ENCODE data around the gene MEGF6.
A peak's percentile ranks its signal among the peaks of the same experiment; 100 is the strongest.

Gene MEGF6, protein sequence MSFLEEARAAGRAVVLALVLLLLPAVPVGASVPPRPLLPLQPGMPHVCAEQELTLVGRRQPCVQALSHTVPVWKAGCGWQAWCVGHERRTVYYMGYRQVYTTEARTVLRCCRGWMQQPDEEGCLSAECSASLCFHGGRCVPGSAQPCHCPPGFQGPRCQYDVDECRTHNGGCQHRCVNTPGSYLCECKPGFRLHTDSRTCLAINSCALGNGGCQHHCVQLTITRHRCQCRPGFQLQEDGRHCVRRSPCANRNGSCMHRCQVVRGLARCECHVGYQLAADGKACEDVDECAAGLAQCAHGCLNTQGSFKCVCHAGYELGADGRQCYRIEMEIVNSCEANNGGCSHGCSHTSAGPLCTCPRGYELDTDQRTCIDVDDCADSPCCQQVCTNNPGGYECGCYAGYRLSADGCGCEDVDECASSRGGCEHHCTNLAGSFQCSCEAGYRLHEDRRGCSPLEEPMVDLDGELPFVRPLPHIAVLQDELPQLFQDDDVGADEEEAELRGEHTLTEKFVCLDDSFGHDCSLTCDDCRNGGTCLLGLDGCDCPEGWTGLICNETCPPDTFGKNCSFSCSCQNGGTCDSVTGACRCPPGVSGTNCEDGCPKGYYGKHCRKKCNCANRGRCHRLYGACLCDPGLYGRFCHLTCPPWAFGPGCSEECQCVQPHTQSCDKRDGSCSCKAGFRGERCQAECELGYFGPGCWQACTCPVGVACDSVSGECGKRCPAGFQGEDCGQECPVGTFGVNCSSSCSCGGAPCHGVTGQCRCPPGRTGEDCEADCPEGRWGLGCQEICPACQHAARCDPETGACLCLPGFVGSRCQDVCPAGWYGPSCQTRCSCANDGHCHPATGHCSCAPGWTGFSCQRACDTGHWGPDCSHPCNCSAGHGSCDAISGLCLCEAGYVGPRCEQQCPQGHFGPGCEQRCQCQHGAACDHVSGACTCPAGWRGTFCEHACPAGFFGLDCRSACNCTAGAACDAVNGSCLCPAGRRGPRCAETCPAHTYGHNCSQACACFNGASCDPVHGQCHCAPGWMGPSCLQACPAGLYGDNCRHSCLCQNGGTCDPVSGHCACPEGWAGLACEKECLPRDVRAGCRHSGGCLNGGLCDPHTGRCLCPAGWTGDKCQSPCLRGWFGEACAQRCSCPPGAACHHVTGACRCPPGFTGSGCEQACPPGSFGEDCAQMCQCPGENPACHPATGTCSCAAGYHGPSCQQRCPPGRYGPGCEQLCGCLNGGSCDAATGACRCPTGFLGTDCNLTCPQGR (N-terminal part only)

GRCh38 chr1:3611170-3612019 lies at the start of gene MEGF6:
Gene MEGF6 (minus strand): TSS chr1:3611508. CDS start chr1:3611268, 240 bp downstream.
- DNase-seq (ENCODE audit: low read depth in 3 of 3) = peak; percentile 48 to 60 (median 50)

- no peak for DNase-seq (ENCODE audit: low read depth in 3 of 3)
Measured at GRCh38 chr1:3660704-3661103, 49.4 kb upstream of the MEGF6 start.

- no peak for DNase-seq (ENCODE audit: low read depth in 3 of 3)
Measured at GRCh38 chr1:3659093-3659492, 47.8 kb upstream of the MEGF6 start.

- no peak for DNase-seq (ENCODE audit: low read depth in 3 of 3)
Measured at GRCh38 chr1:3658231-3658615, 46.9 kb upstream of the MEGF6 start.

- DNase-seq (ENCODE audit: low read depth in 3 of 3) = no peak
Measured at GRCh38 chr1:3657578-3658230, 46.4 kb upstream of the MEGF6 start.

DNA sequence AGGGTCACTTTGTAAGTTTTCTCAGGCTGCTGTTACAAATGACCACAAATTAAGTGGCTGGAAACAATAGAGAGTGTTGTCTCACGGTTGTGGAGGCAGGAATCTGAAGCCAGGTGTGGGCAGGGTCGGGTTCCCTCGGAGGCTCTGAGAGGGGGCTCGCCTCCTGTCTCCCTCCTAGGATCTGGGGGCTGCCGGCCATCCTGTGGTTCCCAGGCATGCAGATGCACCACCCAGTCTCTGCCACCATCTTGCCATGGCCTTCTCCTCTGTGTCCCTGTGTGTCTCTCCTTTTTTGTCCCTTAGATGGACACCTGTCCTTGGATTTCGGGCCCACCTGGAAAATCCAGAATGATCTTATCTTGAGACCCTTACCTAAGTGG lies 45.8 kb upstream of the MEGF6 start:
- DNase-seq (ENCODE audit: low read depth in 3 of 3) = no peak

DNA sequence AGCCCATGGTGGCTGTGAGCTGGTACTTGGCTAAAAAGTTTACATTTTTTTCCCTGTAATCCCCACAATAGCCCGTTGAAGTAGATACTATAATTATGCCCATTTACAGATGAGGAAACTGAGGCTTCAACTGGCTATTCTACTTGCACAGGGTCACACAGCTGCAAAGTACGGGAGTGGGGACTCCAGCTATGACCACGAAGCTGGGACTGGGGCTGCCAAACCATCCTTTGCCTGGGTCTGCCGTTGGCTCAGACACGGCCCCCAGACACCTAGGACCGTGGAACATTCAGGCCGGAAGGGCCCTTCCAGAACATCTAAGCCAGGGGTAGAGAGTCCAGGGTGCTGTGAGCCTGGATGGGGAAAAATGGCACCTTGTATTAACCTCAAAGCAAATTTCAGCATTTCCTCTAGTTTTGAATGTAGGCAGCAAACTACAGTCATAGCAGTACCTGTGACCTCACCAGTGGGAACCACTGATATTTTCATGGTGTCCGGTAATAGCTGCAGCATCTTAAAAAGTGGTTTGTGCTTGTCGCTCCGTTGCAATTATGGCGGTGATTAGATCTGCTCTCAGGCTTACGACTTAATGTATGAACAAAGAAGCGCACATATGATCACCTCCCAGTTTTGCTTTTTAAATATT lies 45.3 kb upstream of the MEGF6 start:
- DNase-seq (ENCODE audit: low read depth in 3 of 3) = no peak

DNA sequence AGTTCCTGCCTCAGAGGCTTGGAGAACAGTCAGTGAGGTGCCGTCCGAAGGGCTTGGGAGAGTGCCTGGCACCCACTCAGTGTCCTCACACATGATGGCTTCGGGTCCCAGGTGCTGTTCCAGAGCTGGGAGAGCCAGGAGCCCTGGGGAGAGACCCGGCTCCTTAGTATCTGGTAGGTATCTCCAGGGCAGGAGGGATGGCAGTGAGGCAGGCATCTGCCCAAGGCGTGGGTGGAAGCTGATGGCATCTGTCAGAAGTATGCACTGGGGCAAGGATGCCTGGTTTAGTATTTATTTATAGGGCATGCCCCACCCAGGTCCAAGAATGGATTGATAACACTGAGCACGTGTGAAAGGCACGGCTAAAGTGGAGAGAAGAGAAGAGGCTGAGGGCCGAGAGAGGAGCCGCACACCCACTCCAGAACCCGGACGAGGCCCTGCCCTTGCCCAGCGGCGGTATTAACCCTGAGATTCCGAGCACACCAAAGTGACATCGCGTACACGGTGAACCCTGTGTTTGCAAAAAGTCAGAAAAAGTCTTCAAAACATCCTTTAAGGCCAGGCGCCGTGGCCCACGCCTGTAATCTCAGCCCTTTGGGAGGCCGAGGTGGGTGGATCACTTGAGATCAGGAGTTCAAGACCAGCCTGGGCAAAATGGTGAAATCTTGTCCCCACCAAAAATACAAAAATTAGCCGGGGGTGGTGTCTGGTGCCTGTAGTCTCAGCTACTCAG lies 43.4 kb upstream of the MEGF6 start:
- DNase-seq (ENCODE audit: low read depth in 3 of 3) = no peak

DNA sequence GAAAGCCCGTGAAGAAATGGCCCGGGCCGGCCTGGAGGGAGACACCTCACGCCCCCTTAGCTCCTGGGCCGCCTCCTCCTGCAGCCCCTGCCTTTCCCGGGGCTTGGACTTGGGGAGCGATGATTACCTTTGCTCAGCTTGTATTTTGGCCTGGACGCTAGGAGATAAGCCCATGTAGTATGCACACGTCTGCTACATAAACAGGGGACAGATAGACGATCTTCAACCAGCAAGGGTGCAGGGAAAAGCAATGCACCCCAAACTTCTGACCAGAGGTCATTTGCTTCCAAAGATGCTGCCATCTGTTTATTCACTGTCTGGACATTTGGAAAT lies 41.9 kb upstream of the MEGF6 start:
- DNase-seq (ENCODE audit: low read depth in 3 of 3) = no peak

GRCh38 chr1:3652548-3653285 lies 41.4 kb upstream of the MEGF6 start:
- no peak for DNase-seq (ENCODE audit: low read depth in 3 of 3)

DNA sequence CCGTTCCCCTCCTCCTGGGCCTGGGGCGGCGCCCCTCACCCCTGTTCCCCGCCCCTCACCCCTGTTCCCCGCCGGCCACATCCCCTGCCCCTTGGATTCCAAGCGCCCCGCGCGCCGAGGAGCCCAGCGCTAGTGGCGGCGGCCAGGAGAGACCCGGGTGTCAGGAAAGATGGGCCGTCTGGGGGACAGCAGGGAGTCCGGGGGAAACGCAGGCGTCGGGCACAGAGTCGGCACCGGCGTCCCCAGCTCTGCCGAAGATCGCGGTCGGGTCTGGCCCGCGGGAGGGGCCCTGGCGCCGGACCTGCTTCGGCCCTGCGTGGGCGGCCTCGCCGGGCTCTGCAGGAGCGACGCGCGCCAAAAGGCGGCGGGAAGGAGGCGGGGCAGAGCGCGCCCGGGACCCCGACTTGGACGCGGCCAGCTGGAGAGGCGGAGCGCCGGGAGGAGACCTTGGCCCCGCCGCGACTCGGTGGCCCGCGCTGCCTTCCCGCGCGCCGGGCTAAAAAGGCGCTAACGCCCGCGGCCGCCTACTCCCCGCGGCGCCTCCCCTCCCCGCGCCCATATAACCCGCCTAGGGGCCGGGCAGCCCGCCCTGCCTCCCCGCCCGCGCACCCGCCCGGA lies 40.7 kb upstream of the MEGF6 start, which contains the start of gene TP73:
Gene TP73 (plus strand): TSS at position 587 of the 618 bp plus-strand sequence. CDS start 29,850 bp downstream, outside the sequence.
- peak in 1 of 3 experiments; percentile 18 for DNase-seq (ENCODE audit: low read depth in 3 of 3)

- peak in 1 of 3 experiments; percentile 12 for DNase-seq (ENCODE audit: low read depth in 3 of 3)
Measured at GRCh38 chr1:3651026-3651929, 40.0 kb upstream of the MEGF6 start.

DNA sequence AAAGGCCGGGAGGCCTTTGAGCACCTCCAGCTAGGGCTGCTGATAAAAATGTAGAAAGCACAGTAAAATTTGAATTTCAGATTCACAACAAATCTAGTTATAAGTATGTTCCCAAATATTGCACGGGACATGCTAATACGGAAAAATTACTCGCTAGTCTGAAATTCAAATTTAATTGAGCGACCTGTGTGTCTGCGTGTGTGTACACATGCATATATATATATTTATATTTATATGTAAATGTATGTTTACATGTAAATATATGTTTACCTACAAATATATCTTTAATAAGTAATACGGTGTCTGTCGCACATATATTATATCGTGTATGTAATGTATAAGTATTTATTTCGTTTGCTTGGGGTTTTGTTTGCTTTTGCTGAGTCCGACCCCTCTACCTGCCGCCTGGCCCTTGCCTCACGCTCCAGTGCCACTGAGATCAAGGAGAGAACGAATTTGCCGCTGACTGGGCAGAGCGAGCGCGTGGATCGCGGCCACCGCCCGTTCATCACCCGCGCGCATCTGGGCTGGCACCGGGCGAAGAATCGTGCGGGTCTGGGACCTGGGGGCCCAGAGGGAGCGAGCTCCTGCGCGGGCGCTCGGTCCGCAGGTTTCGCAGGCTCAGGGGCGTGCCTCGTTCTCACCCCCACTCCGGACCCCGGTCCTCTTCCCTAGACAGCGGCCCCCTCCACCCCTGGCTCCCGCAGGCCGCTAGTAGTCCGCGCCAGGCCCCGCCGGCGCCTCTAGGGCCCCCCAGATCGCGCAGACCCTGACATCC lies 39.1 kb upstream of the MEGF6 start:
- peak in 1 of 3 experiments; percentile 8 for DNase-seq (ENCODE audit: low read depth in 3 of 3)

DNA sequence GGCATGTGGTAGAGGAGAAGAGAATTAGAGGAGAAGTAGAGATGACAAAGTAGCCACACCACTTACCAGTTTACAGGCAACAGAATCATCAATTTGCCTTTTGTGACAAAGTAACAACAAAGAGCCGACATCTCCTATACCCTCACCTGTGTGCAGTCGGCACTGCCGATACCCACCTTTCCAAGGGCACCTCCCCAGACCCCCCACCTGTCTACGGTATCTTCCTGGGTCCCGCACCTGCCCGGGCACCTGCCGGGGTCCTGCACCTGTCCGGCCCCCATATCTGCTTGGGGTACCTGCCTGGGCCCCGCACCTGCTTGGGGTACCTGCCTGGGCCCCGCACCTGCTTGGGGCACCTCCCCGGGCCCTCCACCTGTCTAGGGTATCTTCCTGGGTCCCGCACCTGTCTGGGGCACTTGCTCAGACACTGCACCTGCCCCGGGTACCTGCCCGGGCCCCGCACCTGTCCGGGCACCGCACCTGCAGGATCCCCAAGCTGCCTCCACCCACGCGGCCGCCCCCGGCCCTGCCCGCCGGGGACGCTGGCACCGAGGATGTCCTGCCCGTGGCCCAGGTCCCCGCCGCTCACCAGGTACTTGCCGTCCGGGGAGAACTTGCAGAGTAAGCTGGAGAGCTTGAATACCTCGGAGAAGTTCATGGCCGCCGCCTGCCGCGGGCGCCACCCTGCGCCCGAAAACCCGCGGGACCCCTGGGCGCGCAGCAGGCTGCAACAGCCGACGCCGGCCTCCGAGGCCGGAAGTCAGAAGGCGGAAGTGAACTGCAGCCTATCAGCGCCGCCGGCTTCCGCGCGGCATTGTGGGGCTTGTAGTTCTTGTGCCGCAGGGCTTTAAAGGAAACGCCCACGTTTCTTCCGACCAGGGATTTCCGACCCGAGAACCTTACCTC lies 38.3 kb upstream of the MEGF6 start, which contains the start of gene WRAP73:
Gene WRAP73 (minus strand): TSS at position 762 of the 906 bp plus-strand sequence. CDS start 104 bp downstream, at position 658.
- peak; percentile 68 to 85 (median 85) for DNase-seq (ENCODE audit: low read depth in 3 of 3)

DNA sequence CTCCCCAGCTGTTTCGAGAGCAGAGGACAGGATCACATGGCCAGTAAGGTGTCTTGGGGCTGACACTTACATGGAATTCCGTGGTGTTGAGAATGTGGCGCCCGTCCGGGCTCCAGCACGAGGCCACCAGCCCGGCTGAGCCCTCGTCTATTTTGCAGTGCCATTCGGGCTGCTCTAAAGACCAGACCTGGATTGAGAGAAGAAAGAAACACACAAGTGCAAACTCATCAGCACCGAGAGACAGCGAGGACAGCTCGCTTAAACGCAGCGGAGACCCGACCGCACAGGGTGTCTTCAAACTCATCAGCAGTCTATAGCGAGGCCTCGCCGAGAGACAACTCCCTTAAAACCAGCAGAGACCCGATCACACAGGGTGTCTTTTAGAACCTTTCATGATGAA lies 35.3 kb upstream of the MEGF6 start:
- DNase-seq (ENCODE audit: low read depth in 3 of 3) = no peak

Data from stimulated activated CD4-positive, alpha-beta T cell treated with anti-CD3 and anti-CD28 coated beads, TNF-alpha, amount 100 ng/mL, for 4 hours (primary cell).